ENCODE results near the gene PEX3. TPM values are rescaled to one million over a fixed set of nuclear protein-coding genes. Genes with fewer than 3 reads are reported as not detected.

PEX3 gene
- total RNA-seq, 1 experiment from 2014 or later = 13.5 TPM

DNA sequence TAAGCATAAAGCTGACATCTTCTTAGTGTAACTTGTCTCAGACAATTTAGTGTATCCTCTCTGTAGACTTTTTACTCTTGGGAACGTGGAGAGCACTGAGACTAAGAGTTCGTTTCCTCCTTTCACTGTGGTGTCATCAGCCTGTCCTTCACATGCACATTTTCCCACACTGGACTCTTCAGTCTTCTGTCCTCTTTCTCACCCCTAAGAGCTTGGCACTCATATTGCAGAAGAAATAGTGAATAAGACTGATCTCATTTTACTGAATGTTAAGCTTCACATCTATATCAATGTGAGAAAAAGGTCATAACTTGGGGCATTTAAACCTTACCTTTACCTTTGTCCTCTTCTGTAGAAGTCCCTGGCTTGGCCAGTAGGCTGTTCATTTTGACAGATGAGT is 35.4 kb downstream of the PEX3 start:
- Mint-ChIP-seq H3K9me3 (no peaks in the 10 kb centered on the region), H3K36me3 (no peaks in the 10 kb centered on the region), H3K27ac (no peak overlapping the region), H3K27me3 (ENCODE audit: low read depth) (no peaks in the 10 kb centered on the region), H3K4me3 (no peak overlapping the region), H3K4me1 (no peaks in the 10 kb centered on the region)
- TF ChIP-seq ZNF263 (CRISPR knock-in tag; IDR thresholded peaks at IDR 0.05; ENCODE audit: low read depth) (no peak), ZNF317 (CRISPR knock-in tag; IDR thresholded peaks at IDR 0.05; ENCODE audit: borderline replicate concordance, low read depth) (no peak), TCF7 (CRISPR knock-in tag; IDR thresholded peaks at IDR 0.05; ENCODE audit: low read depth) (no peak), FOXJ3 (CRISPR knock-in tag; IDR thresholded peaks at IDR 0.05; ENCODE audit: borderline replicate concordance) (no peak), NFYB (CRISPR knock-in tag; conservative IDR thresholded peaks at IDR 0.05; ENCODE audit: low read depth) (no peak)
- TF ChIP-seq, protein P1, sequence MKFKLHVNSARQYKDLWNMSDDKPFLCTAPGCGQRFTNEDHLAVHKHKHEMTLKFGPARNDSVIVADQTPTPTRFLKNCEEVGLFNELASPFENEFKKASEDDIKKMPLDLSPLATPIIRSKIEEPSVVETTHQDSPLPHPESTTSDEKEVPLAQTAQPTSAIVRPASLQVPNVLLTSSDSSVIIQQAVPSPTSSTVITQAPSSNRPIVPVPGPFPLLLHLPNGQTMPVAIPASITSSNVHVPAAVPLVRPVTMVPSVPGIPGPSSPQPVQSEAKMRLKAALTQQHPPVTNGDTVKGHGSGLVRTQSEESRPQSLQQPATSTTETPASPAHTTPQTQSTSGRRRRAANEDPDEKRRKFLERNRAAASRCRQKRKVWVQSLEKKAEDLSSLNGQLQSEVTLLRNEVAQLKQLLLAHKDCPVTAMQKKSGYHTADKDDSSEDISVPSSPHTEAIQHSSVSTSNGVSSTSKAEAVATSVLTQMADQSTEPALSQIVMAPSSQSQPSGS (CRISPR knock-in tag; IDR thresholded peaks at IDR 0.05; ENCODE audit: borderline replicate concordance, low read depth) = no peak
- TF ChIP-seq, protein P2, sequence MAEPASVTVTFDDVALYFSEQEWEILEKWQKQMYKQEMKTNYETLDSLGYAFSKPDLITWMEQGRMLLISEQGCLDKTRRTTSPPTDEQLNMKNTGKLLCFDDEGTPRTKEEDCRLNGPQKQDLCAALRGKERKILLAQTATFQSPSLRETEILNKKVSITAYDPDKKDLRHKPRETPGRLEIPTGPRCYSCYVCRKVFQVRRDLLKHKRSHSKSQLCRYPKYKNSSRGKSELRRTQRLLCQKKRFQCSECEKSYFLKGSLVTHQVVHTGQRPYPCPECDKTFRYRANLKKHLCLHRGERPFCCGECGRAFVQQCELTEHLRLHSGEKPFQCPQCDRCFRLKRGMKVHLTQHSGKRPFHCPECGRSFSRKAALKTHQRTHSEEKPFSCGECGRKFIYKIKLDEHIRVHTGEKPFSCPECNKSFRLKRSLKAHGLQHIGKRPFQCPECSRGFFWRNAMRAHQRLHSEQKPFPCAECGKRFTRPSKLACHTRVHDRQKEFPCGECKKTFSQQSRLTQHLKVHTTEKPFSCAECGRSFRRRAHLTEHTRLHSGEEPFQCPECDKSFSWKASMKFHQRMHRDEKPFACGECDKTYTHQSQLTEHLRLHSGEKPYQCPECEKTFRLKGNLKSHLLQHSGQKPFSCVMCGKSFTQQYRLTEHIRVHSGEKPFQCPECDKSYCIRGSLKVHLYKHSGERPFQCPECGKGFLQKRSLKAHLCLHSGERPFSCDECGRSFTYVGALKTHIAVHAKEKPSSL (CRISPR knock-in tag; conservative IDR thresholded peaks at IDR 0.05) = no peak
- TF ChIP-seq, protein P3, sequence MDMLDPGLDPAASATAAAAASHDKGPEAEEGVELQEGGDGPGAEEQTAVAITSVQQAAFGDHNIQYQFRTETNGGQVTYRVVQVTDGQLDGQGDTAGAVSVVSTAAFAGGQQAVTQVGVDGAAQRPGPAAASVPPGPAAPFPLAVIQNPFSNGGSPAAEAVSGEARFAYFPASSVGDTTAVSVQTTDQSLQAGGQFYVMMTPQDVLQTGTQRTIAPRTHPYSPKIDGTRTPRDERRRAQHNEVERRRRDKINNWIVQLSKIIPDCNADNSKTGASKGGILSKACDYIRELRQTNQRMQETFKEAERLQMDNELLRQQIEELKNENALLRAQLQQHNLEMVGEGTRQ (CRISPR knock-in tag; IDR thresholded peaks at IDR 0.05) = no peak
- TF ChIP-seq, protein P4, sequence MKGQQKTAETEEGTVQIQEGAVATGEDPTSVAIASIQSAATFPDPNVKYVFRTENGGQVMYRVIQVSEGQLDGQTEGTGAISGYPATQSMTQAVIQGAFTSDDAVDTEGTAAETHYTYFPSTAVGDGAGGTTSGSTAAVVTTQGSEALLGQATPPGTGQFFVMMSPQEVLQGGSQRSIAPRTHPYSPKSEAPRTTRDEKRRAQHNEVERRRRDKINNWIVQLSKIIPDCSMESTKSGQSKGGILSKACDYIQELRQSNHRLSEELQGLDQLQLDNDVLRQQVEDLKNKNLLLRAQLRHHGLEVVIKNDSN (CRISPR knock-in tag; IDR thresholded peaks at IDR 0.05) = no peak
- TF ChIP-seq, protein P5, sequence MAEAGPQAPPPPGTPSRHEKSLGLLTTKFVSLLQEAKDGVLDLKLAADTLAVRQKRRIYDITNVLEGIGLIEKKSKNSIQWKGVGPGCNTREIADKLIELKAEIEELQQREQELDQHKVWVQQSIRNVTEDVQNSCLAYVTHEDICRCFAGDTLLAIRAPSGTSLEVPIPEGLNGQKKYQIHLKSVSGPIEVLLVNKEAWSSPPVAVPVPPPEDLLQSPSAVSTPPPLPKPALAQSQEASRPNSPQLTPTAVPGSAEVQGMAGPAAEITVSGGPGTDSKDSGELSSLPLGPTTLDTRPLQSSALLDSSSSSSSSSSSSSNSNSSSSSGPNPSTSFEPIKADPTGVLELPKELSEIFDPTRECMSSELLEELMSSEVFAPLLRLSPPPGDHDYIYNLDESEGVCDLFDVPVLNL (CRISPR knock-in tag; IDR thresholded peaks at IDR 0.05; ENCODE audit: borderline replicate concordance, low read depth) = no peak
- POLR2A ChIA-PET = no interaction called here
- no peak for DNase-seq (ENCODE audit: low spot score)
- no peak for ATAC-seq
- CTCF ChIA-PET = no interaction called here

DNA sequence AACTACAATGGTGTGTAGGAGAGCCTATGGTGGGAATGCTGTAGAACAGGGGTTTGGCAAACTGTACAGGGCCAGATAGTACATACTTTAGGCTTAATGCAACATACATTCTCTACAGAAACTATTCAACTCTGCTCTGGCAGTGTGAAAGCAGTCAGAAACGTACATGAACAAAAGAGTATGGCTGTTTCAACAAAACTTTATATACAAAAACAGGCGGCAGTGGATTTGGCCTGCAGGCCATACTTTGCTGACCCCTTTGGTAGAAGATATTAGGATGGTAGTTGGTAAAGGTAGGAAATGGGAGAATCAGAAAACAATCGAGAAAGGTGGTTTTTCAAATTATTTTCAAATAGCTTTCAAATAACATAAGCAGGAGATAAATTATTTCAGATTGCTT is 36.1 kb downstream of the PEX3 start:
- DNase-seq (ENCODE audit: low spot score) (no peak), ATAC-seq (no peak)
- H3K36me3 Mint-ChIP-seq = no peaks in the 10 kb centered on the region
- H3K27me3 Mint-ChIP-seq (ENCODE audit: low read depth) = no peaks in the 10 kb centered on the region
- H3K27ac Mint-ChIP-seq = no peak overlapping the region
- ChIA-PET CTCF (no interaction called here), POLR2A (no interaction called here)
- no peaks in the 10 kb centered on the region for H3K4me1 Mint-ChIP-seq
- H3K4me3 Mint-ChIP-seq = no peak overlapping the region
- H3K9me3 Mint-ChIP-seq = no peaks in the 10 kb centered on the region
- TF ChIP-seq, protein P6, sequence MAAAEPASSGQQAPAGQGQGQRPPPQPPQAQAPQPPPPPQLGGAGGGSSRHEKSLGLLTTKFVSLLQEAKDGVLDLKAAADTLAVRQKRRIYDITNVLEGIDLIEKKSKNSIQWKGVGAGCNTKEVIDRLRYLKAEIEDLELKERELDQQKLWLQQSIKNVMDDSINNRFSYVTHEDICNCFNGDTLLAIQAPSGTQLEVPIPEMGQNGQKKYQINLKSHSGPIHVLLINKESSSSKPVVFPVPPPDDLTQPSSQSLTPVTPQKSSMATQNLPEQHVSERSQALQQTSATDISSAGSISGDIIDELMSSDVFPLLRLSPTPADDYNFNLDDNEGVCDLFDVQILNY (CRISPR knock-in tag; IDR thresholded peaks at IDR 0.05) = no peak

DNA sequence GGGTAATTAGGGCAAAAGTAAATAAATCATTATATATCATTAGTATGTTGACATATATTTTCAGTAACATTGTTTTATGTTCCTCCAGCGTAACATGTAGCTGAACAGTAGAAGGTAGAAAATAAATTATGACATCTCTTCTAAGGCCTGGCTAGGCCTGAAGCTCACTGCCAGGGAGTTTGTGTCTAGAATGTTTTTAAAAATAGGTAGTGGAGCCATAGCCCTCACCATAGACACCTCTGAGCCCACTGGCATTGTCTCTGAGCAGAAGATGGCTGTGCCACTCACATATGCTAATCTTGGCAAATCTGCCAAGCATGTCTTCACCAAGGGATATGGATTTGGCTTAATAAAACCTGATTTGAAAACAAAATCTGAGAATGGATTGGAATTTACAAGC is 39.6 kb downstream of the PEX3 start:
- ChIA-PET POLR2A (no interaction called here), CTCF (no interaction called here)
- Mint-ChIP-seq H3K27me3 (ENCODE audit: low read depth) (no peaks in the 10 kb centered on the region), H3K9me3 (no peaks in the 10 kb centered on the region), H3K36me3 (no peaks in the 10 kb centered on the region; the same call in 1 of the 2 replicates), H3K4me1 (no peaks in the 10 kb centered on the region), H3K4me3 (no peak overlapping the region), H3K27ac (no peak overlapping the region; the same call in 1 of the 2 replicates)
- ATAC-seq (no peak), DNase-seq (ENCODE audit: low spot score) (no peak)
- TF ChIP-seq, protein P7, sequence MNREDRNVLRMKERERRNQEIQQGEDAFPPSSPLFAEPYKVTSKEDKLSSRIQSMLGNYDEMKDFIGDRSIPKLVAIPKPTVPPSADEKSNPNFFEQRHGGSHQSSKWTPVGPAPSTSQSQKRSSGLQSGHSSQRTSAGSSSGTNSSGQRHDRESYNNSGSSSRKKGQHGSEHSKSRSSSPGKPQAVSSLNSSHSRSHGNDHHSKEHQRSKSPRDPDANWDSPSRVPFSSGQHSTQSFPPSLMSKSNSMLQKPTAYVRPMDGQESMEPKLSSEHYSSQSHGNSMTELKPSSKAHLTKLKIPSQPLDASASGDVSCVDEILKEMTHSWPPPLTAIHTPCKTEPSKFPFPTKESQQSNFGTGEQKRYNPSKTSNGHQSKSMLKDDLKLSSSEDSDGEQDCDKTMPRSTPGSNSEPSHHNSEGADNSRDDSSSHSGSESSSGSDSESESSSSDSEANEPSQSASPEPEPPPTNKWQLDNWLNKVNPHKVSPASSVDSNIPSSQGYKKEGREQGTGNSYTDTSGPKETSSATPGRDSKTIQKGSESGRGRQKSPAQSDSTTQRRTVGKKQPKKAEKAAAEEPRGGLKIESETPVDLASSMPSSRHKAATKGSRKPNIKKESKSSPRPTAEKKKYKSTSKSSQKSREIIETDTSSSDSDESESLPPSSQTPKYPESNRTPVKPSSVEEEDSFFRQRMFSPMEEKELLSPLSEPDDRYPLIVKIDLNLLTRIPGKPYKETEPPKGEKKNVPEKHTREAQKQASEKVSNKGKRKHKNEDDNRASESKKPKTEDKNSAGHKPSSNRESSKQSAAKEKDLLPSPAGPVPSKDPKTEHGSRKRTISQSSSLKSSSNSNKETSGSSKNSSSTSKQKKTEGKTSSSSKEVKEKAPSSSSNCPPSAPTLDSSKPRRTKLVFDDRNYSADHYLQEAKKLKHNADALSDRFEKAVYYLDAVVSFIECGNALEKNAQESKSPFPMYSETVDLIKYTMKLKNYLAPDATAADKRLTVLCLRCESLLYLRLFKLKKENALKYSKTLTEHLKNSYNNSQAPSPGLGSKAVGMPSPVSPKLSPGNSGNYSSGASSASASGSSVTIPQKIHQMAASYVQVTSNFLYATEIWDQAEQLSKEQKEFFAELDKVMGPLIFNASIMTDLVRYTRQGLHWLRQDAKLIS (CRISPR knock-in tag; IDR thresholded peaks at IDR 0.05; ENCODE audit: borderline replicate concordance) = no peak
- TF ChIP-seq NFATC4 (CRISPR knock-in tag; IDR thresholded peaks at IDR 0.05) (no peak), NFYB (CRISPR knock-in tag; conservative IDR thresholded peaks at IDR 0.05; ENCODE audit: low read depth) (no peak), SMAD4 (CRISPR knock-in tag; IDR thresholded peaks at IDR 0.05) (no peak)
- TF ChIP-seq, protein P8, sequence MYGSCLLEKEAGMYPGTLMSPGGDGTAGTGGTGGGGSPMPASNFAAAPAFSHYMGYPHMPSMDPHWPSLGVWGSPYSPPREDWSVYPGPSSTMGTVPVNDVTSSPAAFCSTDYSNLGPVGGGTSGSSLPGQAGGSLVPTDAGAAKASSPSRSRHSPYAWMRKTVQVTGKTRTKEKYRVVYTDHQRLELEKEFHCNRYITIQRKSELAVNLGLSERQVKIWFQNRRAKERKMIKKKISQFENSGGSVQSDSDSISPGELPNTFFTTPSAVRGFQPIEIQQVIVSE (CRISPR knock-in tag; IDR thresholded peaks at IDR 0.05; ENCODE audit: borderline replicate concordance) = no peak
- TF ChIP-seq, protein P9, sequence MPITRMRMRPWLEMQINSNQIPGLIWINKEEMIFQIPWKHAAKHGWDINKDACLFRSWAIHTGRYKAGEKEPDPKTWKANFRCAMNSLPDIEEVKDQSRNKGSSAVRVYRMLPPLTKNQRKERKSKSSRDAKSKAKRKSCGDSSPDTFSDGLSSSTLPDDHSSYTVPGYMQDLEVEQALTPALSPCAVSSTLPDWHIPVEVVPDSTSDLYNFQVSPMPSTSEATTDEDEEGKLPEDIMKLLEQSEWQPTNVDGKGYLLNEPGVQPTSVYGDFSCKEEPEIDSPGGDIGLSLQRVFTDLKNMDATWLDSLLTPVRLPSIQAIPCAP (CRISPR knock-in tag; IDR thresholded peaks at IDR 0.05) = no peak

Data from WTC11 (cell line).